GM15510 (cell line): ENCODE measurements around the gene PLXNA4.

Experiments used
- POLR2A ChIP-seq: IDR thresholded peaks from 3 replicates; pipeline ENCODE4 v1.6.1; 2011; ENCODE audit warnings: borderline replicate concordance; ENCODE audit not compliant: insufficient read length; ENCODE audit errors: extremely low read depth

The PLXNA4 gene

GRCh38 chr7:132607656-132608055, 31.4 kb upstream of the PLXNA4 start:
- TF ChIP-seq POLR2A, result no peak

DNA sequence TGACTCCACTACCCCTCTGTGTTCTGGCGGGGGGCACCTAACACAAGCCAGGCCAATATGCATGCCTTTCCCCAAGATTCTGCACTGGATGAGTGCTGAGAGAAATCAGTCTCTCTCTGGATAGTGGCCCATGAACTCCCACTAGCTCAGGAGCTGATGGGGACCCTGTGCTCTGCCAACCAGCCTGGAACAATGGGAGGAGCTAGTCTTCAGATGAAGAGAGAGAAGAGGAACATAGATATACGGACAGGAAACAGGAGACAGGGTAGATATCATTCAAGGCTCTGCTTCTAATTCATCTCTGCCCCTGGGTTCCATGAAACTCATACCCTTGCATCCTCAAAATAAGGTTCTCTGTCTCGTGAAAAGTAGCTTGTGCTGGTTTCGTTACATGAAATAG, 27.9 kb upstream of the PLXNA4 start:
- no peak for TF ChIP-seq POLR2A

GRCh38 chr7:132603220-132603833, 27.1 kb upstream of the PLXNA4 start:
- TF ChIP-seq POLR2A, result no peak

DNA sequence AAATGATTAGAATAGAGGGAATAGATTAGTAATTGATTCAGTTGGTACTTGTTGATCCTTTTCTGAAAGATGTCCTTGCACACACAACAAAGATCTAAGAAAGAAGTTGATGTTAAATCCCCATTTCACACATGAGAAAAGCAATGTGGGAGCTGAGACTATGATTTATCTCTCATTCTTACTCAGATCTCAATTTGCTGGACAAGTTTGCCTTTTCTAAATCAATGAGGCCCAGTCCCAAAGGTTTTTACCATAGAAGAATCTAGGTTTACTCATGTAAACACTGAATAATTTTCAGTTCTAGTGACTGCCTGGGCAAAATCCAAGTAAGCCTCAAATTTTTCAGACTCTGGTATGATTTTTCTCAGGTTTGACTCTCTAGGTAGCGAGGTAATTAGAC, 25.5 kb upstream of the PLXNA4 start:
- TF ChIP-seq POLR2A, result no peak

DNA sequence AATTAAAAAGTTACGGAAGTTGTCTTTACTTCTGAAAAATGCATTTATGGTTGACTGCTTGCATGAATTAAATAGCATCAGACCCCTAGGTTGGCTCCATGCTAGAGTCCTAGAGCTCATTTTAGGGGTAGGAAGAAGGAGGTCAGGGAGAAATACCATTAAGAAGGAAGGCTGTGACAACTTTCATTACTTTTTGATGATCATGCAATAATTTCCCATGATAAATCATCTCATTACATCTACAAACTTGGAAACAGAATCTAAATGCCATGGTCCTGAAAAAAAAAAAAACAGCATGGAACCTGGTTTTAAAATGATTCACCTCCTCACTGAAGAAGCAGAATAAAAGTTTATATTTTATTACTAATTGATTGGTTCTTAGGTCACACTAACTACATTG, 20.3 kb upstream of the PLXNA4 start:
- no peak for TF ChIP-seq POLR2A

DNA sequence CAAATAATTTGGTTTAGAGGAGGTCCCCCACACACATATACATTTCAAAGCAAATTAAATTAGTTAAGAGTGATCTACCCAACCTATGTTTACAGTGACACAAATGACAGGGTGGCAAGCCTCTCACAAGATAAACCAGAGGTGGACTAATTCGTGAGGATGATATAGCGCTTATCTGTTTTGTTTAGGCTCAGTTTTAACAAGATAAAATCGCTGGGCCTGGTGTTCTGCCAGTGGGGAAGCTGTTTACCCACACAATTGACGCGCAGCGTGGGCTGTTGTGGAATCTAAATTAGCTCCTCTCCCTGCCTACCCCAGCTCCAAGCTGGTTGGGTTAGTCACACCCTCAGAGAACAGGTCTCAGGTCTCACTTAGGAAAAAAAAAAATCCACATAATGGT, 16.7 kb upstream of the PLXNA4 start:
- no peak for TF ChIP-seq POLR2A

DNA sequence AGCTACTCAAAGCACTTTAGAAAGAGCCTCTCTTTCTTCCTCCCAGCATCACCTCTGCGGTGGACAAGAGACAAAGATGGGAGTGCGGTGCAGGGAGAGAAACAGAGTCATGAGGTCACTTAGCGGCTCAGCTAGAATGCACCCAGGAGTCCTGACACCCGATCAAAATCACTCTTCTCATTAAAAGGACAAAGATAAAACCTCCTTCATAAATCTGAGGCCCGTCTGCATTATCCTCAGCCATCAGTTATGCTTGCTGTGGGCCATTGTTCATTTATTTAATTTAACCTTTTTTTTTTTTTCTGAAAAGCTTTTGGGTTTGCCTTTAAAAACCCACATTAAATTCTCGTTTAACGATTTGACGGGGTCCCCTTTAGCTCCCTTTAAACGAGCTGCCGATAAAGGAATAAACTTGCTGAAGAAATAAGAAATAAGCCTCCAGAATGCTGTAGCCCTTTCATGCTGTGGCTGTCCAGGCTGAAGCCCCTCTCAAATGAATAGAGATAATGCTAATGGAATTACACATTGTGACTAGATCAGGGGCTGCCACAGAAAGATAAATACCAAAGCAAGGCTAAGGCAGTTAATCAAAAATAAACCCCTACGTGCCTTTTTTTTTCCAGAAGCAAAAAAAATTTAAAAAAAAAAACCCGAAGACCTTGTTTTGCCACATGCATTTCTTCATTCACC, 16.1 kb upstream of the PLXNA4 start:
- no peak for TF ChIP-seq POLR2A

- no peak for TF ChIP-seq POLR2A
Observed at GRCh38 chr7:132590162-132590561, 13.9 kb upstream of the PLXNA4 start.

- TF ChIP-seq POLR2A, result no peak
Observed at GRCh38 chr7:132588596-132588995, 12.3 kb upstream of the PLXNA4 start.

DNA sequence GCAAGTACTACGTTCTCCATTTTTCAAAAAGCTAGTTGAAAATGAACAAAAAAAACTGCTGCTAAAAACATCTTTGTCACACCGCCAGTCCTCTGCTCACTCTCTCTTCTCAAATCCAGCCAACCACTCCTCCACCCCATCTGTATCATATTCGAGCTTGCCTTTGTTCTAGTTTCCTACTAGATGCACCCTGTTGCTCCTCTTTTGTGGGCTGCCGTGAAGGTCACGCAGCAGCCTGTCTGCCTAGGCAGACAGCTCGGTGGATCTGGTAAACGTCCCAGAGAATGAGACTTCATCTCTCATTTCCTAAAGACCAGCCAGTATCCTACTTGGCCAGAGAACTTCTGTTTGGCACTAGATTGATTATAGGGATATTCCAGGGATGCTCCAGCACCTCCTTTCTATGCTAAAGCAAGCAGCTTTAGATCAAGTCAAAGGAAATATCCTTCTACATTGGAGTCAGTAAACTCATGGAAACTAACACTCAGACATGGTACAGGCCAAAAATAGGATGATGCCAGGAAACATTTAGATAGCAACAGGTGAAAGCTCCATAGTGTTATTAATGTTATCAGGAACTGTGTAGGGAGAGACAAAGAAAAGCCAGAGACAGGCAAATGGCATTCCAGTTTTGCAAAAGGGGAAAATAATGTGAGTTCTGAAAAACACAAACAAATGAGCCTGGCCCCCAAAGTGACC, 8.7 kb upstream of the PLXNA4 start:
- TF ChIP-seq POLR2A, result no peak

- no peak for TF ChIP-seq POLR2A
Observed at GRCh38 chr7:132581431-132581830, 5.2 kb upstream of the PLXNA4 start.

DNA sequence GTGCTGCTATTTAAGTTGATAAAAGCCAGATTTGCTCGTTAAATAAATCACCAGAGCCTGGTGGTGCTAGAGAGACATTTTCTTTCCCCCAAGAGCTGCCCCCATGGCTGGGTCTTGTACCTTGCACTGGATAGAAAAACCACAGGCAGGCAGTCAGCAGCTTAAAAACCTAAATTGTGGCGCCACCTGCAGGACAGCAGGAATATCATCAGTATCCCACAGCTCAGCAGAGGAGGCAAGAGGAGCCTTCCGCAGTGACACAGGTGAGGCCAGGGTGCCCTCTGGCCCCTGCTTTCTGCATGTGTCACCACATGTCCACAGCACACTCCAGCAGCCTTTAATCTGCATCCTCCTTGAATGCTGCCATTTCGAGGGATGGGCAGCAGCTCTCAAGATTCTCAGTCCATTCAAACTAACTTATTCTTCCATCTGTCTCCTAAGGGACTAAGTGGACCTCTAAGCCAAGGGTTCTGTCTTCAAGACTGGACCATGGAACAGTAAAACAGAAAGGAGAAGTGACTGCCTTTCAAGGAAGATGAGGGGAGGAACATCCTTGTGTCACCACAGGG, 4.5 kb upstream of the PLXNA4 start:
- TF ChIP-seq POLR2A, result no peak

GRCh38 chr7:132580277-132580676, 4.0 kb upstream of the PLXNA4 start:
- no peak for TF ChIP-seq POLR2A

DNA sequence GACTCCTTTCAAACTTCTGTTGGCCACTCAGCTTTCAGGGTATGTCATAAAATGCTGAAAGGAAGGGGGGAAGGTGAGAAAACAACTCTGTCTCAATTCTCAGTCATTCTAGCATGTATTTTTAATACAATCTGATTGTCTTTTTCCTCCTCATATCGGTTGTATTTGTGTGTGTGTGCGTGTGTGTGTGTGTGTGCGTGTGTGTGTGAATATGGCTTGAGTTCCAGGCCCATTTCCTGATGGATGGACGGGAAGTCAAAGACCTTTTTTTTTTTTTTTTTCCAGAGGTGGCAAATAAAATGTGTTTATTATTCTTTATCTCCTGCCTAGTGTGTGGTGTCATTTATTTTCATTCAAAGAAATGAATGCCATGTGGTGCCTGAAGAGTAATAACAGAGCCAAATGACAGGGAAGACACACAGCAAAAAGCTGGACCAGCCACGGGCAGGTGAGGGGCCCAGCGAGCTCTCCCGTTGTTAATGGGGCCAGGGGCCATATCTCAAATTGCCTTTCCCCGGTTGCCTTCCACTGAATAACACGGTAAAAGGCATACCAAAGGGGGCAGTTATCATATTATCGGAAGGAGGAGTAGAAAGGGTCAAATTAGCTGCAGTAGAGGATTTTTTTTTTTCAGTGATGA, 3.1 kb upstream of the PLXNA4 start:
- TF ChIP-seq POLR2A, result no peak

DNA sequence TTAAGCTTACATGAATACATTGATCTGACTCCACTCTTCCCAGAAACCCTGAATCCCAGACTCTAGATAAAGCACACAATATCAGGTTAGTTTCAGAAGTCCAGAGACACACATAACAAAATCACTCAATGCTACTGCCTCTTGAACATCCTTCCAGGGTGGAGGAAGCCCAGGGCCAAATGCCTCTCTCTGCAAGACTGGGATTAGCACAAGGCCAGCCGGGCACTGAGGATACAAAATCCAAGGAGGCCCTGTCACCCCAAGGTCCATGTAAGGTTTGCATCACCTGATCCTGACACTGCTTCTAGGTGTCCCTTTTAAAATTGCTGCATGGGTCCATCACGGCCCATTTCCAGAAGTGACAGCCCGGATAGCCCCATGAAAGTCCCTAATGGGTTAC, 2.6 kb upstream of the PLXNA4 start:
- no peak for TF ChIP-seq POLR2A
